GM21526 (cell line): ENCODE measurements around the gene BEST2.

Experiments used
- ATAC-seq: cut with Tn5 transposase; IDR thresholded peaks from one replicate; pipeline ENCODE4 v1.9.1; 2021; ENCODE audit warnings: moderate library complexity; ENCODE audit not compliant: unreplicated experiment, low FRiP score

BEST2 gene

GRCh38 chr19:12727745-12728433 is 23.7 kb upstream of the BEST2 start:
- ATAC-seq = no peak

- ATAC-seq = no peak
These were observed 21.5 kb upstream of the BEST2 start for GRCh38 chr19:12730064-12730463.

GRCh38 chr19:12731337-12731736 is 20.3 kb upstream of the BEST2 start:
- ATAC-seq = no peak

- no peak for ATAC-seq
These were observed 18.0 kb upstream of the BEST2 start for GRCh38 chr19:12733369-12734214.

- peak; percentile 54 for ATAC-seq
These were observed 14.4 kb upstream of the BEST2 start, which contains the start of gene GET3 for GRCh38 chr19:12736995-12737834. Gene GET3 (plus strand): TSS chr19:12737497. CDS start chr19:12737506, 9 bp downstream.

- ATAC-seq = no peak
These were observed 13.7 kb upstream of the BEST2 start for GRCh38 chr19:12737835-12738351.

- ATAC-seq = no peak
These were observed 6.3 kb upstream of the BEST2 start for GRCh38 chr19:12745166-12745897.

GRCh38 chr19:12748489-12748888 is 3.1 kb upstream of the BEST2 start:
- ATAC-seq = no peak

GRCh38 chr19:12749938-12750521 is 1.6 kb upstream of the BEST2 start:
- no peak for ATAC-seq

GRCh38 chr19:12750851-12751250 is 740 bp upstream of the BEST2 start:
- no peak for ATAC-seq

- ATAC-seq = no peak
These were observed 628 bp downstream of the BEST2 start for GRCh38 chr19:12752056-12752781.

GRCh38 chr19:12754465-12755196 is 3.0 kb downstream of the BEST2 start:
- ATAC-seq = no peak

- no peak for ATAC-seq
These were observed 4.7 kb downstream of the BEST2 start for GRCh38 chr19:12756150-12756883.

GRCh38 chr19:12757544-12758274 is 6.1 kb downstream of the BEST2 start:
- ATAC-seq = no peak

- ATAC-seq = no peak
These were observed 8.1 kb downstream of the BEST2 start for GRCh38 chr19:12759686-12760085.

- ATAC-seq = no peak
These were observed 11.5 kb downstream of the BEST2 start for GRCh38 chr19:12763100-12763499.

- ATAC-seq = no peak
These were observed 13.1 kb downstream of the BEST2 start for GRCh38 chr19:12764698-12765097.
